Loucy (cell line): ENCODE measurements around the gene AMPH.

Experiments
- CTCF ChIP-seq: fragments of 200-600 bp; sonication (generic); conservative IDR thresholded peaks from 2 replicates; pipeline ENCODE4 v1.5.1; 2014; ENCODE audit warnings: mild to moderate bottlenecking, antibody characterized with exemption, low read length
- EZH2phosphoT487 ChIP-seq: fragments of 200-600 bp; IDR thresholded peaks from 2 replicates; pipeline ENCODE4 v1.6.1; 2018; ENCODE audit warnings: antibody characterized with exemption, mild to moderate bottlenecking, moderate library complexity, borderline replicate concordance

- no peak for TF ChIP-seq CTCF
- TF ChIP-seq EZH2phosphoT487, result no peak
Observed at GRCh38 chr7:38382684-38383083, 248.5 kb downstream of the AMPH start.
